OCI-LY1 (cell line): ENCODE results near the gene BUB1B.

ENCODE experiments used
- EZH2 ChIP-seq: fragments of 200-600 bp; sonication (generic), shearing (Covaris generic); IDR thresholded peaks from 2 replicates; pipeline ENCODE4 v1.8.0; 2017; ENCODE audit warnings: borderline replicate concordance, mixed run types, mild to moderate bottlenecking, antibody characterized with exemption, low read length, moderate library complexity, mixed read lengths
- TF ChIP-seq, protein P1 (sequence below): fragments of 200-600 bp; sonication (generic), shearing (Covaris generic); IDR thresholded peaks from 2 replicates; pipeline ENCODE4 v1.5.1; 2017; ENCODE audit warnings: mild to moderate bottlenecking, antibody characterized with exemption, low read length, moderate library complexity, mixed read lengths

DNA sequence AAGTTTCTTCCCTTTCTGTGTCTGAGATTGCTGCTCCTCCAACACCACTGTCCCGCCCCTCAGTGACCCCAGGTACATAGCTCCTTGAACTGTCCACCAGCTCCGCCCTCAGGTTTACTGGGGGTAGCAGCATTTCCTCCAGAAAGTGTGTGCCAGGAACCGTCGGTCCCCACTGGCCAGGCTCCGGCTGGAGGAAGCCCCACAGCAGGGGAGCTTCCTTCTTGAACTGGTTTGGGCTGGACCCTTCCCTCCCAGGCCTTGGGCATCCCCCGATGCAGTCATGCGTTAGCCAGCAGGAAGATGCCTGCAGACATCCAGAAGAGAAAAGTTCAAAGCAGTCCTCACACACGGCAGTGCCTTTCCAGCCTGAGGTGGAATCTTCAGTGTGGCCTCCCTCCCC is 97.7 kb downstream of the BUB1B start:
- TF ChIP-seq, protein P1, sequence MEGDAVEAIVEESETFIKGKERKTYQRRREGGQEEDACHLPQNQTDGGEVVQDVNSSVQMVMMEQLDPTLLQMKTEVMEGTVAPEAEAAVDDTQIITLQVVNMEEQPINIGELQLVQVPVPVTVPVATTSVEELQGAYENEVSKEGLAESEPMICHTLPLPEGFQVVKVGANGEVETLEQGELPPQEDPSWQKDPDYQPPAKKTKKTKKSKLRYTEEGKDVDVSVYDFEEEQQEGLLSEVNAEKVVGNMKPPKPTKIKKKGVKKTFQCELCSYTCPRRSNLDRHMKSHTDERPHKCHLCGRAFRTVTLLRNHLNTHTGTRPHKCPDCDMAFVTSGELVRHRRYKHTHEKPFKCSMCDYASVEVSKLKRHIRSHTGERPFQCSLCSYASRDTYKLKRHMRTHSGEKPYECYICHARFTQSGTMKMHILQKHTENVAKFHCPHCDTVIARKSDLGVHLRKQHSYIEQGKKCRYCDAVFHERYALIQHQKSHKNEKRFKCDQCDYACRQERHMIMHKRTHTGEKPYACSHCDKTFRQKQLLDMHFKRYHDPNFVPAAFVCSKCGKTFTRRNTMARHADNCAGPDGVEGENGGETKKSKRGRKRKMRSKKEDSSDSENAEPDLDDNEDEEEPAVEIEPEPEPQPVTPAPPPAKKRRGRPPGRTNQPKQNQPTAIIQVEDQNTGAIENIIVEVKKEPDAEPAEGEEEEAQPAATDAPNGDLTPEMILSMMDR: no peak
- no peak for TF ChIP-seq EZH2
